H9 (cell line): ENCODE results near the gene DNAJB11. TPM values are rescaled to one million over a fixed set of nuclear protein-coding genes. Genes with fewer than 3 reads are reported as not detected.

ENCODE experiments used
- DNase-seq: peaks from one replicate; pipeline ENCODE4 v3.0.0-alpha.2; 2017
- H2AFZ ChIP-seq: one replicate; pipeline ENCODE4 v1.6.1; 2013; ENCODE audit warnings: mild to moderate bottlenecking, low read length, control low read depth, moderate library complexity
- H2AK5ac ChIP-seq: 2 replicates; pipeline ENCODE4 v1.6.1; 2013; ENCODE audit warnings: low read length, control low read depth, mixed read lengths; ENCODE audit not compliant: insufficient read length
- H2BK120ac ChIP-seq: one replicate; pipeline ENCODE4 v1.6.1; 2013; ENCODE audit warnings: low read depth, mild to moderate bottlenecking, low read length, control low read depth, inconsistent platforms; ENCODE audit not compliant: poor library complexity, severe bottlenecking
- H2BK12ac ChIP-seq: 2 replicates; pipeline ENCODE4 v1.6.1; 2013; ENCODE audit warnings: low read length, control low read depth, mixed read lengths, low read depth; ENCODE audit not compliant: insufficient read length
- H2BK15ac ChIP-seq: 2 replicates; pipeline ENCODE4 v1.6.1; 2013; ENCODE audit warnings: low read depth, low read length, control low read depth
- H2BK20ac ChIP-seq: one replicate; pipeline ENCODE4 v1.6.1; 2013; ENCODE audit warnings: low read depth, mild to moderate bottlenecking, low read length, control low read depth, inconsistent platforms; ENCODE audit not compliant: poor library complexity, severe bottlenecking
- H2BK5ac ChIP-seq: 2 replicates; pipeline ENCODE4 v1.6.1; 2013; ENCODE audit warnings: low read length, control low read depth, mixed read lengths; ENCODE audit not compliant: insufficient read length
- H3K14ac ChIP-seq: 2 replicates; pipeline ENCODE4 v1.6.1; 2013; ENCODE audit warnings: low read length, control low read depth; ENCODE audit not compliant: insufficient read depth
- H3K18ac ChIP-seq: 2 replicates; pipeline ENCODE4 v1.6.1; 2013; ENCODE audit warnings: low read depth, mild to moderate bottlenecking, mixed read lengths, low read length, control low read depth; ENCODE audit not compliant: insufficient read length
- H3K23ac ChIP-seq: 2 replicates; pipeline ENCODE4 v1.6.1; 2013; ENCODE audit warnings: low read length, control low read depth, mixed read lengths, low read depth; ENCODE audit not compliant: insufficient read length
- H3K23me2 ChIP-seq: 2 replicates; pipeline ENCODE4 v1.6.1; 2013; ENCODE audit warnings: low read depth, mild to moderate bottlenecking, mixed read lengths, low read length, control low read depth; ENCODE audit not compliant: insufficient read length, poor library complexity, severe bottlenecking
- H3K27ac ChIP-seq: 2 replicates; pipeline ENCODE4 v1.5.1; 2013; ENCODE audit warnings: low read length, control low read depth, mixed read lengths, low read depth; ENCODE audit not compliant: insufficient read length
- H3K27me3 ChIP-seq: 2 replicates; pipeline ENCODE4 v1.6.1; 2013; ENCODE audit warnings: low read length, control low read depth, inconsistent platforms; ENCODE audit not compliant: insufficient read depth
- H3K4ac ChIP-seq: 2 replicates; pipeline ENCODE4 v1.6.1; 2013; ENCODE audit warnings: low read depth, mild to moderate bottlenecking, control low read depth, inconsistent platforms, low read length, moderate library complexity
- H3K4me1 ChIP-seq: 2 replicates; pipeline ENCODE4 v1.6.1; 2013; ENCODE audit warnings: low read length, control low read depth, inconsistent platforms; ENCODE audit not compliant: insufficient read depth
- H3K4me2 ChIP-seq: 2 replicates; pipeline ENCODE4 v1.6.1; 2013; ENCODE audit warnings: low read length, control low read depth, mixed read lengths; ENCODE audit not compliant: insufficient read length, insufficient read depth
- H3K56ac ChIP-seq: 2 replicates; pipeline ENCODE4 v1.6.1; 2013; ENCODE audit warnings: low read depth, mild to moderate bottlenecking, mixed read lengths, low read length, control low read depth; ENCODE audit not compliant: insufficient read length
- H3K79me1 ChIP-seq: 2 replicates; pipeline ENCODE4 v1.6.1; 2013; ENCODE audit warnings: low read depth, mild to moderate bottlenecking, moderate library complexity, low read length, control low read depth, inconsistent platforms; ENCODE audit not compliant: insufficient read depth, poor library complexity, severe bottlenecking
- H3K79me2 ChIP-seq: 2 replicates; pipeline ENCODE4 v1.6.1; 2013; ENCODE audit warnings: low read length, control low read depth, inconsistent platforms; ENCODE audit not compliant: insufficient read depth
- H3K9ac ChIP-seq: 2 replicates; pipeline ENCODE4 v1.6.1; 2013; ENCODE audit warnings: low read length, control low read depth, mixed read lengths; ENCODE audit not compliant: insufficient read length; ENCODE audit errors: extremely low read depth
- H3K9me3 ChIP-seq: one replicate; pipeline ENCODE4 v1.6.1; 2013; ENCODE audit warnings: low read depth, low read length, inconsistent platforms; ENCODE audit not compliant: control insufficient read depth
- H3T11ph ChIP-seq: one replicate; pipeline ENCODE4 v1.6.1; 2013; ENCODE audit warnings: mild to moderate bottlenecking, low read length, control low read depth, inconsistent platforms
- H4K20me1 ChIP-seq: one replicate; pipeline ENCODE4 v1.6.1; 2013; ENCODE audit not compliant: control insufficient read depth, insufficient read length, insufficient read depth
- H4K5ac ChIP-seq: 2 replicates; pipeline ENCODE4 v1.6.1; 2013; ENCODE audit warnings: low read depth, mild to moderate bottlenecking, mixed read lengths, low read length, control low read depth; ENCODE audit not compliant: insufficient read length
- H4K8ac ChIP-seq: replicated peaks from 2 replicates; pipeline ENCODE4 v1.6.1; 2013; ENCODE audit warnings: low read length, control low read depth, mixed read lengths, low read depth; ENCODE audit not compliant: insufficient read length
- H4K91ac ChIP-seq: 2 replicates; pipeline ENCODE4 v1.6.1; 2013; ENCODE audit warnings: low read depth, mild to moderate bottlenecking, moderate library complexity, mixed read lengths, low read length, control low read depth; ENCODE audit not compliant: insufficient read length
- H3K27ac Mint-ChIP-seq, 3 experiments: 2 replicates in 2 of 3; 3 replicates in 1 of 3; pipeline ENCODE4 v1.8.0; 2020 to 2021; ENCODE audit warnings: mixed read lengths in 3 of 3, mild to moderate bottlenecking in 1 of 3, moderate library complexity in 1 of 3
- H3K27me3 Mint-ChIP-seq: 2 replicates; pipeline ENCODE4 v1.8.0; 2021; ENCODE audit warnings: low read depth, mild to moderate bottlenecking, moderate library complexity, mixed read lengths
- H3K36me3 Mint-ChIP-seq, 3 experiments: 2 replicates in 2 of 3; 3 replicates in 1 of 3; pipeline ENCODE4 v1.8.0; 2020 to 2021; ENCODE audit warnings: low read depth in 3 of 3, mixed read lengths in 3 of 3; ENCODE audit not compliant: insufficient read depth in 1 of 3
- H3K4me1 Mint-ChIP-seq, 2 experiments: 2 replicates each; pipeline ENCODE4 v1.8.0; 2020; ENCODE audit warnings: mixed read lengths in 2 of 2
- H3K4me3 Mint-ChIP-seq, 2 experiments: 2 replicates in 1 of 2; 3 replicates in 1 of 2; pipeline ENCODE4 v1.8.0; 2020 to 2021; ENCODE audit warnings: mild to moderate bottlenecking in 2 of 2, mixed read lengths in 2 of 2, moderate library complexity in 1 of 2
- H3K9me3 Mint-ChIP-seq, 2 experiments: 2 replicates in 1 of 2; 3 replicates in 1 of 2; pipeline ENCODE4 v1.8.0; 2020; ENCODE audit warnings: mild to moderate bottlenecking in 2 of 2, mixed read lengths in 2 of 2, moderate library complexity in 1 of 2
- CTCF ChIP-seq: fragments of 200-600 bp; sonication (generic); conservative IDR thresholded peaks from 3 replicates; pipeline ENCODE4 v1.8.0; 2021; ENCODE audit warnings: antibody characterized with exemption, mild to moderate bottlenecking
- WGBS: extraction: QIAGEN DNeasy Blood & Tissue Kit; methylation state at CpG from one replicate; pipeline ENCODE4 v1.1.7; 2013; ENCODE audit warnings: missing lambda C conversion rate, low lambda C conversion rate, mixed read lengths; ENCODE audit not compliant: insufficient read length; ENCODE audit errors: extremely low coverage; 5-methylcytosine and 5-hydroxymethylcytosine counted together
- total RNA-seq: library from RNA; stranded (reverse); gene quantifications from 2 replicates; pipeline ENCODE4 v1.2.1, GENCODE V29; 2021

Gene DNAJB11
- total RNA-seq, 1 experiment from 2014 or later = 61.2 TPM

GRCh38 chr3:186618318-186618938 is 47.9 kb downstream of the DNAJB11 start:
- Histone ChIP-seq H3K4me2 (no peak overlapping the region), H2BK15ac (no peak overlapping the region), H3K14ac (no peak overlapping the region), H3K4me1 (no peaks in the 10 kb centered on the region; the same call in 1 of the 2 replicates), H3K9ac (no peak overlapping the region), H2BK5ac (no peak overlapping the region), H4K91ac (no peak overlapping the region), H2BK120ac (no peak overlapping the region), H3K23ac (no peak overlapping the region), H2BK20ac (no peak overlapping the region), H3K9me3 (no peaks in the 10 kb centered on the region), H3K4ac (no peak overlapping the region), H3K18ac (no peak overlapping the region), H2AK5ac (no peak overlapping the region), H3K27ac (no peak overlapping the region), H3K27me3 (no peaks in the 10 kb centered on the region), H4K20me1 (no peaks in the 10 kb centered on the region), H4K5ac (no peak overlapping the region), H2AFZ (no peak overlapping the region), H2BK12ac (no peak overlapping the region), H4K8ac (no peak overlapping the region), H3T11ph (no peak overlapping the region), H3K79me1 (no peaks in the 10 kb centered on the region), H3K23me2 (no peaks in the 10 kb centered on the region), H3K56ac (no peak overlapping the region), H3K79me2 (no peaks in the 10 kb centered on the region)
- WGBS = no CpG with 5 or more reads among the region's 8 CpGs
- no peaks in the 10 kb centered on the region for H3K36me3 Mint-ChIP-seq
- DNase-seq = no peak
- H3K9me3 Mint-ChIP-seq = no peaks in the 10 kb centered on the region
- TF ChIP-seq CTCF = no peak
- H3K27ac Mint-ChIP-seq = peak overlapping the region in 1 of 3 experiments; percentile 54; a peak in 1 of 7 replicates
- no peak overlapping the region for H3K4me3 Mint-ChIP-seq
- H3K4me1 Mint-ChIP-seq = peaks cover 14% of the 10 kb centered on the region in 2 experiments
- peaks cover 29% of the 10 kb centered on the region for H3K27me3 Mint-ChIP-seq
